ENCODE measurements around the gene PRDM16. TPM values are rescaled to one million over a fixed set of nuclear protein-coding genes. Genes with fewer than 3 reads are reported as not detected.

Gene PRDM16
- total RNA-seq, 1 donor from 2014 or later, result 0.13 TPM

GRCh38 chr1:3483801-3484444 is 414.9 kb downstream of the PRDM16 start:
- no peak for DNase-seq (ENCODE audit: low read depth, low spot score)

GRCh38 chr1:3485016-3485415 is 416.0 kb downstream of the PRDM16 start:
- DNase-seq (ENCODE audit: low read depth, low spot score), result no peak

Other genes with a start within 250 kb of the PRDM16 start
- not detected in 2 replicates for gene ACTRT2, start 47.7 kb upstream of the PRDM16 start, total RNA-seq